ENCODE data around the gene RAB11FIP3. TPM values are rescaled to one million over a fixed set of nuclear protein-coding genes. Genes with fewer than 3 reads are reported as not detected.

Gene RAB11FIP3
- total and polyA plus RNA-seq, 3 experiments from 2014 or later = 4.4 to 32.8 (median 30.0) TPM

DNA sequence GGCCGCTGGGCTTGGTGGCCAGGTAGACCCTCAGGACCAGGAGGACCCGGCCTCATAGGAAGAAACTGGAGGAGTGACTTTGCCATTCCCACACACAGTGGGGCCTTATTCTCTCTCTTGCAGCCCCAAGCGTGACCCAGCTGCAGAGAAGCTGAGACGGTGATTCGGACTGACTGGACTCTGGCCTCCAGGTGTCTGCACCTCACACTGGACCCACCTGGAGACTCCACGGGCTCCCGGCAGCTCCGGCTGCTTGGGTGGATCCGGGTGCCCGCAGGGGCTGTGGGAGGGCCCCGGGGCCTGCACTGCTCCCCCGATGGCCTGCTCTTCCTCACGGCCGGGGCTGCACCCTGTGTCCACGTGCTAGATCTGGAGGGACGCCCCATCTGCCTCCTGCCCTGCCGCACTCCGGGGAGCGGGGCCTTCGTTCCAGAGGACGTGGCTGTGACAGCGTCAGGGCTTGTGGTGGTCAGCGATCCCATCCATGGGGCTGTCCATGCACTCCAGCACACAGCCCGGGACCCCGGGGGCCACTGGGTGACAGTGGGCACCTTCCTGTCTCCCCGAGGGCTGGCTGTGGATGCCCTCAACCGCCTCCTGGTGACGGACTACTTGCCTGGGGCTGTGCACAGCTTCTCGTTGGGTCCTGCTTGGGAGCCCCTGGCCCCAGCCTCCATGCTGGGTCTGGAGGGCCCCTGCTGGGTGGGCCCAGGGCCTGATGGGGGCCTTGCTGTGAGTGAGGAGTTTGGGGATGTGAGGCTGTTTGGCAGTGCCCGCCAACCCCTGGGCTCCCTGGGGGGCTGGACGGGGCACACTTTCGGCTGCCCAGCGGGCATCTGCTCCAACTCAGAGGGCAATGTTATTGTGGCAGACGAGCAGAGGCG is 142.2 kb downstream of the RAB11FIP3 start:
- peak overlapping the region in 7 of 8 donors; percentile 10 to 83 (median 62) for H3K27ac Mint-ChIP-seq
- Histone ChIP-seq H3K27me3 (ENCODE audit: insufficient read depth, low read length, poor library complexity, severe bottlenecking) (no peaks in the 10 kb centered on the region), H3K27ac (ENCODE audit: low read depth, low read length) (peak overlapping the region; percentile 75), H3K4me1 (ENCODE audit: insufficient read depth, low read length) (peaks cover 41% of the 10 kb centered on the region), H3K4me3 (ENCODE audit: low read length) (peak overlapping the region; percentile 47), H3K36me3 (ENCODE audit: insufficient read depth, low read length) (no peaks in the 10 kb centered on the region), H3K9me3 (ENCODE audit: low read length) (no peaks in the 10 kb centered on the region)
- no peak for DNase-seq
- H3K4me1 Mint-ChIP-seq = peaks cover 30 to 37% (median 36%) of the 10 kb centered on the region in 3 donors
- ChIA-PET POLR2A (interaction anchor here (0.6 to 1.0 kb wide), 2 partner anchors 69 to 1790 kb away, joined by 3 to 4 read pairs; no protein-coding TSS in a partner anchor), CTCF (no interaction called here)
- peaks cover 0 to 4% (median 0%) of the 10 kb centered on the region in 5 donors for H3K9me3 Mint-ChIP-seq
- peaks cover 0 to 4% (median 0%) of the 10 kb centered on the region in 3 donors for H3K36me3 Mint-ChIP-seq
- H3K4me3 Mint-ChIP-seq = peak overlapping the region; percentile 29 to 82 (median 59)
- H3K27me3 Mint-ChIP-seq = peaks cover 0 to 2% of the 10 kb centered on the region in 2 donors

DNA sequence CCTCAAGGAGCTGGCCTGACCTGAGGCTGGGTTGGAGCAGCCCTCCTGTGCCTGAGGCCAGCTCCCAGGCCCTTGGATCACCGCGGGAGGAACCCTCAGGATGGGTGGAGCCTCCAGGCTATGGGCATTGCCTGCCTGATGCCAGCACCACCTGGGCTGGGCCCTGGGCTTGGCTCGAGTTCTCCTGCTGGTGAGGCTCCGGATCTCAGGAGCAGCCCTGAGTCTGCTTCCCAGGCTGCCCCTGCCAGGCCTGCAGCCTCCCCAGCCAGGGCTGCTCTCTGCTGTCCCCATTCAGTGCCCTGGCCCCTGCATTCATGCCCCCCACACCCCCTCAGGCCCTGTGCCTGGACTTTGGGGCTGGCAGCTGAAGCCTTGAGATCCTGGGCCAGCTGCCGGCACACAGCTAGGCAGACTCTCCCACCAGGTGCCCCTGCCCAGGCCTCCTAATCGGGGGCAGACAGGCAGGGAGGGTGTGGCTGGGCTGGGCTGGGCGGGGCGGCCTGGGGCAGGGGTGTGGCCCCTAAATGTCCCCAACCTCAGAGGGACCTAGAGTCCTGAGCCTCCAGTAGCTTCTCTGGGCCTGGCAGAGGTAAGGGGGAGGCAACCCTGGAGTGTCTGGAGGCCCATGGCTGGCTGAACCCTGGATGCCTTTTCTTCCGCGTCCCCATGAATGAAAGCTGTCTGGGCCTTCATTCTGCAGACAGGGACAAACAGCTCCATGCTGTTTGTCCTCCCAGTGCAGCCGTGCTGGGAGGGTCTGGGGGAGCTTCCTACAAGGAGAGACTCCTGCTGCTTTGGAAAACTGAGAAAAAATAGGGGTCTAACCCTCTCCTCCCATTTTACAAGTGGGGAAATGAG is 143.2 kb downstream of the RAB11FIP3 start:
- Histone ChIP-seq H3K27me3 (ENCODE audit: insufficient read depth, low read length, poor library complexity, severe bottlenecking) (no peaks in the 10 kb centered on the region), H3K27ac (ENCODE audit: low read depth, low read length) (peak overlapping the region; percentile 76), H3K36me3 (ENCODE audit: insufficient read depth, low read length) (no peaks in the 10 kb centered on the region), H3K4me1 (ENCODE audit: insufficient read depth, low read length) (peaks cover 41% of the 10 kb centered on the region), H3K4me3 (ENCODE audit: low read length) (peak overlapping the region; percentile 72), H3K9me3 (ENCODE audit: low read length) (no peaks in the 10 kb centered on the region)
- DNase-seq = no peak
- peaks cover 0 to 4% (median 0%) of the 10 kb centered on the region in 3 donors for H3K36me3 Mint-ChIP-seq
- H3K4me3 Mint-ChIP-seq = peak overlapping the region; percentile 72 to 91 (median 81)
- POLR2A ChIA-PET = no interaction called here
- CTCF ChIA-PET = no interaction called here
- H3K27ac Mint-ChIP-seq = peak overlapping the region; percentile 67 to 96 (median 86)
- peaks cover 0 to 2% of the 10 kb centered on the region in 2 donors for H3K27me3 Mint-ChIP-seq
- peaks cover 30 to 37% (median 36%) of the 10 kb centered on the region in 3 donors for H3K4me1 Mint-ChIP-seq
- peaks cover 0 to 4% (median 0%) of the 10 kb centered on the region in 5 donors for H3K9me3 Mint-ChIP-seq

DNA sequence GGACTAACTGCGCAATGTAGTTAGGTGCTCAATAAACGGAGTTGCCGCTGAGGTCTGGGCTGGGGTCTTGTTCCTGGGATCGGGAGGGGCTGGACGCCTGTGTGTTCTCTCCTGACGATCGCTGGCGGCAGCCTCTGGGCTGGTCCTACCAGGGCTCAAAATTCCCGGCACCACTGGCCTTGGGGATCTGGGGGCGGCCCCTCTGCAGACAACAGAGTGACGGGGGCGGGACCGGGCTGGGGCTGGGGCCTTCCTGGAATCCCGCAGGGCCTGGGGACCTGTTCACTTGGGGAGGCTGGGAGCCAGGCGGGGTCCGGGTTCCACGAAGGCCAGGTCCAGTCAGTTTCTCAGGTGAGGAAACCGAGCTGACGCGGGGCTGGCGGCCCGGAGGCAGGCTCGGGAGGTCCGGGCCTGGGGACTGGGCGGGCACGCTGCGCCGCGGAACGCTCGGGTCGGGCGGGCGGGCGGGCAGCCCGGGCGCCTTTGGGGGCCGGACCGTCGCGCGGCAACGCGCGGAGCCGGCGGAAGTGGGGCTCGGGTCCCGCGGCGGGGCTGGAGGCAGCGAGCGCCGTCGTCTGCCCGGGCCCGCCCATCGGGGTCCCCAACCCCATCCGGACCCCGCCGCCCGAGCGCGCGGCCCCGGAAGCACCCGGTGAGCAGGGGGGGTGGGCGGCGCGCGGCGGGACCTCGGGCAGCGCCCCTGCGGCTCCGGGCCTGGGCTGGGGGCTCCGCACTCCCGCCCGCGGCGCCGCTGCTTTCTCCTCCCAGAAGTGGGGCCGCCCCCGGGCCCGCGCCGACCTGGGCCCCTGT is 144.2 kb downstream of the RAB11FIP3 start, which contains the start of gene PIGQ:
Gene PIGQ (plus strand): TSS at position 524 of the 810 bp plus-strand sequence. CDS start 4,107 bp downstream, outside the sequence.
- ChIA-PET POLR2A (interaction anchor here (1.0 kb wide), 1 partner anchor 19 kb away, joined by 3 read pairs; no protein-coding TSS in a partner anchor), CTCF (no interaction called here)
- Histone ChIP-seq H3K27me3 (ENCODE audit: insufficient read depth, low read length, poor library complexity, severe bottlenecking) (no peaks in the 10 kb centered on the region), H3K4me1 (ENCODE audit: insufficient read depth, low read length) (peaks cover 41% of the 10 kb centered on the region), H3K27ac (ENCODE audit: low read depth, low read length) (peak within 1 kb of the TSS; percentile 76), H3K9me3 (ENCODE audit: low read length) (no peaks in the 10 kb centered on the region), H3K4me3 (ENCODE audit: low read length) (peak within 1 kb of the TSS; percentile 72), H3K36me3 (ENCODE audit: insufficient read depth, low read length) (no peaks in the 10 kb centered on the region)
- Mint-ChIP-seq H3K4me3 (peak within 1 kb of the TSS; percentile 82 to 92 (median 86)), H3K27me3 (peaks cover 0 to 2% of the 10 kb centered on the region in 2 donors), H3K36me3 (peaks cover 0 to 6% (median 0%) of the 10 kb centered on the region in 3 donors), H3K4me1 (peaks cover 30 to 37% (median 36%) of the 10 kb centered on the region in 3 donors), H3K9me3 (peaks cover 0 to 4% (median 0%) of the 10 kb centered on the region in 5 donors), H3K27ac (peak within 1 kb of the TSS; percentile 81 to 96 (median 94))
- peak; percentile 52 to 76 (median 68) for DNase-seq

Other genes with a start within 250 kb of the RAB11FIP3 start
- gene HBA1, start 249.0 kb upstream of the RAB11FIP3 start, total RNA-seq = not detected
- gene HBA1, start 249.0 kb upstream of the RAB11FIP3 start, polyA plus RNA-seq = 1.6 TPM
- gene HBQ1, start 245.2 kb upstream of the RAB11FIP3 start, total RNA-seq = not detected
- 0.72 TPM for gene HBQ1, start 245.2 kb upstream of the RAB11FIP3 start, polyA plus RNA-seq
- gene LUC7L, start 196.2 kb upstream of the RAB11FIP3 start, total RNA-seq = 10 to 100 TPM; 78.5 to 80.0 TPM
- gene LUC7L, start 196.2 kb upstream of the RAB11FIP3 start, polyA plus RNA-seq = 9.2 TPM
- 10 to 100 TPM; 23.1 to 26.1 TPM for gene FAM234A, start 190.8 kb upstream of the RAB11FIP3 start, total RNA-seq
- gene FAM234A, start 190.8 kb upstream of the RAB11FIP3 start, polyA plus RNA-seq = 27.9 TPM
- gene RGS11, start 149.7 kb upstream of the RAB11FIP3 start, total RNA-seq = under 1 TPM in 1 of 2 experiments, not detected in 1; 0.09 TPM
- not detected for gene RGS11, start 149.7 kb upstream of the RAB11FIP3 start, polyA plus RNA-seq
- not detected for gene ARHGDIG, start 145.1 kb upstream of the RAB11FIP3 start, total RNA-seq
- gene ARHGDIG, start 145.1 kb upstream of the RAB11FIP3 start, polyA plus RNA-seq = not detected
- gene PDIA2, start 142.5 kb upstream of the RAB11FIP3 start, total RNA-seq = not detected
- gene PDIA2, start 142.5 kb upstream of the RAB11FIP3 start, polyA plus RNA-seq = not detected
- gene AXIN1, start 72.9 kb upstream of the RAB11FIP3 start, total RNA-seq = 10 to 100 TPM; 24.7 to 26.3 TPM
- 6.9 TPM for gene AXIN1, start 72.9 kb upstream of the RAB11FIP3 start, polyA plus RNA-seq
- gene MRPL28, start 55.1 kb upstream of the RAB11FIP3 start, total RNA-seq = 10 to 100 TPM; 90.2 to 98.0 TPM
- gene MRPL28, start 55.1 kb upstream of the RAB11FIP3 start, polyA plus RNA-seq = 67.8 TPM
- 10 to 100 TPM; 36.1 to 36.2 TPM for gene PGAP6, start 43.7 kb upstream of the RAB11FIP3 start, total RNA-seq
- gene PGAP6, start 43.7 kb upstream of the RAB11FIP3 start, polyA plus RNA-seq = 23.1 TPM
- 10 to 100 TPM; 14.1 to 15.4 TPM for gene NME4, start 28.4 kb upstream of the RAB11FIP3 start, total RNA-seq
- gene NME4, start 28.4 kb upstream of the RAB11FIP3 start, polyA plus RNA-seq = 49.9 TPM
- gene DECR2, start 23.8 kb upstream of the RAB11FIP3 start, total RNA-seq = 1 to 10 TPM; 6.8 to 7.9 TPM
- 3.9 TPM for gene DECR2, start 23.8 kb upstream of the RAB11FIP3 start, polyA plus RNA-seq
- gene CAPN15, start 102.1 kb downstream of the RAB11FIP3 start, total RNA-seq = 10 to 100 TPM; 91.9 to 98.6 TPM
- 15.5 TPM for gene CAPN15, start 102.1 kb downstream of the RAB11FIP3 start, polyA plus RNA-seq
- not detected for gene PRR35, start 134.7 kb downstream of the RAB11FIP3 start, total RNA-seq
- not detected for gene PRR35, start 134.7 kb downstream of the RAB11FIP3 start, polyA plus RNA-seq
- under 1 TPM; 0.55 to 0.59 TPM for gene NHLRC4, start 141.4 kb downstream of the RAB11FIP3 start, total RNA-seq
- 1.6 TPM for gene NHLRC4, start 141.4 kb downstream of the RAB11FIP3 start, polyA plus RNA-seq
- gene PIGQ, start 144.3 kb downstream of the RAB11FIP3 start, total RNA-seq = 10 to 100 TPM; 47.4 to 50.1 TPM
- 14.0 TPM for gene PIGQ, start 144.3 kb downstream of the RAB11FIP3 start, polyA plus RNA-seq
- 10 to 100 TPM; 12.3 to 13.3 TPM for gene RAB40C, start 164.4 kb downstream of the RAB11FIP3 start, total RNA-seq
- gene RAB40C, start 164.4 kb downstream of the RAB11FIP3 start, polyA plus RNA-seq = 22.8 TPM
- under 1 TPM; 0.11 to 0.22 TPM for gene WFIKKN1, start 205.3 kb downstream of the RAB11FIP3 start, total RNA-seq
- 0.09 TPM for gene WFIKKN1, start 205.3 kb downstream of the RAB11FIP3 start, polyA plus RNA-seq
- gene METTL26, start 210.7 kb downstream of the RAB11FIP3 start, total RNA-seq = 100 to 1,000 TPM; 129 TPM
- gene METTL26, start 210.7 kb downstream of the RAB11FIP3 start, polyA plus RNA-seq = 97.4 TPM
- 10 to 100 TPM; 59.3 to 64.8 TPM for gene MCRIP2, start 216.2 kb downstream of the RAB11FIP3 start, total RNA-seq
- gene MCRIP2, start 216.2 kb downstream of the RAB11FIP3 start, polyA plus RNA-seq = 24.9 TPM
- 10 to 100 TPM; 69.6 to 78.4 TPM for gene WDR90, start 223.7 kb downstream of the RAB11FIP3 start, total RNA-seq
- gene WDR90, start 223.7 kb downstream of the RAB11FIP3 start, polyA plus RNA-seq = 1.4 TPM
- gene RHOT2, start 242.5 kb downstream of the RAB11FIP3 start, total RNA-seq = 100 to 1,000 TPM; 140 to 151 TPM
- gene RHOT2, start 242.5 kb downstream of the RAB11FIP3 start, polyA plus RNA-seq = 49.6 TPM

Data from CD8-positive, alpha-beta memory T cell (primary cell).